GM10266 (cell line): ENCODE data around the gene RANBP17.
"Not testable (repeated sequence)": the region's sequence is repeated elsewhere in the genome, so short reads cannot be mapped to it uniquely, and the experiment has no call there.

ENCODE experiments used
- DNase-seq: peaks from one replicate; pipeline ENCODE4 v3.0.0; 2012; ENCODE audit errors: extremely low spot score
- CTCF ChIP-seq: IDR thresholded peaks from 2 replicates; pipeline ENCODE4 v1.5.1; 2012; ENCODE audit warnings: mild to moderate bottlenecking, low read depth; ENCODE audit not compliant: control insufficient read depth, insufficient read depth; ENCODE audit errors: missing control alignments

The RANBP17 gene

GRCh38 chr5:170913573-170913972 lies 51.8 kb downstream of the RANBP17 start:
- no peak for TF ChIP-seq CTCF
- DNase-seq = no peak

GRCh38 chr5:170917113-170917512 lies 55.3 kb downstream of the RANBP17 start:
- no peak for DNase-seq
- TF ChIP-seq CTCF = no peak

GRCh38 chr5:170920196-170920595 lies 58.4 kb downstream of the RANBP17 start:
- no peak for TF ChIP-seq CTCF
- DNase-seq = no peak

GRCh38 chr5:170922331-170922730 lies 60.5 kb downstream of the RANBP17 start:
- DNase-seq = not testable (repeated sequence)

- no peak for TF ChIP-seq CTCF
- no peak for DNase-seq
These were observed 62.2 kb downstream of the RANBP17 start for GRCh38 chr5:170923910-170924620.

GRCh38 chr5:170935534-170936218 lies 73.9 kb downstream of the RANBP17 start:
- DNase-seq = not testable (repeated sequence)

GRCh38 chr5:170937072-170937471 lies 75.3 kb downstream of the RANBP17 start:
- no peak for TF ChIP-seq CTCF
- DNase-seq = no peak

GRCh38 chr5:170937914-170938313 lies 76.1 kb downstream of the RANBP17 start:
- no peak for TF ChIP-seq CTCF
- no peak for DNase-seq
